22Rv1 (cell line): ENCODE data around the gene PTPRA.

Source experiments
- ZFX ChIP-seq: fragments of 450-650 bp; IDR thresholded peaks from 2 replicates; pipeline ENCODE4 v1.6.1; 2017; ENCODE audit warnings: antibody characterized with exemption, borderline replicate concordance
- TF ChIP-seq, protein P1 (sequence below): fragments of 450-650 bp; IDR thresholded peaks from 2 replicates; pipeline ENCODE4 v1.5.1; 2017; ENCODE audit warnings: mild to moderate bottlenecking

- TF ChIP-seq, protein P1, sequence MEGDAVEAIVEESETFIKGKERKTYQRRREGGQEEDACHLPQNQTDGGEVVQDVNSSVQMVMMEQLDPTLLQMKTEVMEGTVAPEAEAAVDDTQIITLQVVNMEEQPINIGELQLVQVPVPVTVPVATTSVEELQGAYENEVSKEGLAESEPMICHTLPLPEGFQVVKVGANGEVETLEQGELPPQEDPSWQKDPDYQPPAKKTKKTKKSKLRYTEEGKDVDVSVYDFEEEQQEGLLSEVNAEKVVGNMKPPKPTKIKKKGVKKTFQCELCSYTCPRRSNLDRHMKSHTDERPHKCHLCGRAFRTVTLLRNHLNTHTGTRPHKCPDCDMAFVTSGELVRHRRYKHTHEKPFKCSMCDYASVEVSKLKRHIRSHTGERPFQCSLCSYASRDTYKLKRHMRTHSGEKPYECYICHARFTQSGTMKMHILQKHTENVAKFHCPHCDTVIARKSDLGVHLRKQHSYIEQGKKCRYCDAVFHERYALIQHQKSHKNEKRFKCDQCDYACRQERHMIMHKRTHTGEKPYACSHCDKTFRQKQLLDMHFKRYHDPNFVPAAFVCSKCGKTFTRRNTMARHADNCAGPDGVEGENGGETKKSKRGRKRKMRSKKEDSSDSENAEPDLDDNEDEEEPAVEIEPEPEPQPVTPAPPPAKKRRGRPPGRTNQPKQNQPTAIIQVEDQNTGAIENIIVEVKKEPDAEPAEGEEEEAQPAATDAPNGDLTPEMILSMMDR, result no peak
- no peak for TF ChIP-seq ZFX
Observed at GRCh38 chr20:2995796-2996195, 122.5 kb downstream of the PTPRA start.
